Pancreas (tissue), 10 donors: ENCODE measurements around the gene CD244. TPM values are rescaled to one million over a fixed set of nuclear protein-coding genes. Genes with fewer than 3 reads are reported as not detected.

Source experiments
- ATAC-seq, 4 donors: fragments of 200-7000 bp; cut with Tn5 transposase; one replicate each; pipeline versions ENCODE4 v1.8.0 to v1.9.1; 2020; ENCODE audit warnings: mild to moderate bottlenecking in 4 of 4, moderate library complexity in 4 of 4
- DNase-seq, 6 donors: peaks; one replicate each; pipeline ENCODE4 v3.0.0-alpha.2; 2020
- FAIRE-seq: peaks from 2 replicates; lab custom pipeline; 2012; peaks lifted over from hg19 to GRCh38; lab: Jason Lieb, UNC
- H3K27ac ChIP-seq, 4 donors: fragments of 200-600 bp; sonication (generic); 1 replicate in 3 of 4; 2 replicates in 1 of 4; pipeline versions ENCODE4 v1.5.0 to v1.8.0; 2020
- H3K27me3 ChIP-seq, 4 donors: fragments of 200-600 bp; one replicate each; pipeline ENCODE4 v1.8.0; 2021
- H3K36me3 ChIP-seq, 3 donors: fragments of 200-600 bp; sonication (generic) in 1 of 3; one replicate each; pipeline versions ENCODE4 v1.5.0 to v1.8.0; 2020 to 2021
- H3K4me1 ChIP-seq, 3 donors: fragments of 200-600 bp; one replicate each; pipeline ENCODE4 v1.8.0; 2021
- H3K4me3 ChIP-seq, 4 donors: fragments of 200-600 bp; sonication (generic) in 2 of 4; one replicate each; pipeline versions ENCODE4 v1.5.0 to v1.8.0; 2020 to 2021
- H3K9me3 ChIP-seq, 4 donors: fragments of 200-600 bp; one replicate each; pipeline ENCODE4 v1.8.0; 2021
- CTCF ChIP-seq, 4 donors: fragments of 200-600 bp; sonication (generic) in 3 of 4; IDR thresholded peaks; one replicate each; pipeline versions ENCODE4 v1.5.0 to v1.8.0; 2021; ENCODE audit warnings: antibody characterized with exemption in 4 of 4
- WGBS, 2 donors: extraction: QIAGEN DNeasy Blood & Tissue Kit; methylation state at CpG; one replicate each; pipeline ENCODE4 v1.1.7; 2013; 5-methylcytosine and 5-hydroxymethylcytosine counted together
- intact Hi-C, 3 donors: fragments of 100-400 bp; cut with DNase I; formaldehyde crosslinking; loops; one replicate each; pipeline versions ENCODE4 v1.11.1 to v1.14.2; 2022
- polyA plus RNA-seq, 2 donors: library from polyadenylated mRNA; stranded (reverse); fragments of 200-250 nt; gene quantifications; one replicate each; pipeline ENCODE4 v1.2.3, GENCODE V29; 2013
- total RNA-seq, 6 donors: library from RNA; stranded (reverse); fragmentation: NEBNext Ultra II Directional in 4 of 6; extraction: Animal tissue kit (Norgen Biotek cat#: 25700) in 4 of 6; gene quantifications; one replicate each; pipeline versions ENCODE4 v1.2.1 to v1.2.4, GENCODE V29; 2021 to 2023
- donor health status: healthy with polysubstance abuse.
- donor health status: DM: no; HTN: no; CAD: no; lungs with moderate emphysema.
- donor health status: DM: no; HTN: no; CAD: no.
- donor health status: control.
- donor health status: control.
- donor health status: Bipolar disorder and iron deficiency.
- donor health status: DM: yes; HTN: yes; CAD: no.
- donor health status: DM: no; HTN: no; CAD: no.
- donor health status: DM: no; HTN: no; CAD: no.
- donor health status: DM: yes; HTN: yes; CAD: no.

CD244 gene
- total and polyA plus RNA-seq, 8 donors: 0.06 to 0.79 (median 0.14) TPM; not detected in 2

GRCh38 chr1:160807247-160807646, 55.4 kb downstream of the CD244 start:
- TF ChIP-seq CTCF (IDR thresholded peaks at IDR 0.05): no peak
- DNase-seq (no peak), FAIRE-seq (no peak), ATAC-seq (no peak)
- intact Hi-C loops: no loop called here
- WGBS, 2 donors: 69 to 73% methylated on average over 3 of the region's 3 CpGs
- no peak overlapping the region for H3K4me3 ChIP-seq
- no peaks in the 10 kb centered on the region for H3K27me3 ChIP-seq
- no peaks in the 10 kb centered on the region for H3K9me3 ChIP-seq
- no peaks in the 10 kb centered on the region for H3K4me1 ChIP-seq
- H3K36me3 ChIP-seq: no peaks in the 10 kb centered on the region
- H3K27ac ChIP-seq: no peak overlapping the region

- no peak for ATAC-seq
- no peak overlapping the region for H3K27ac ChIP-seq
- no peaks in the 10 kb centered on the region for H3K36me3 ChIP-seq
- no peak for DNase-seq
- intact Hi-C loops: no loop called here
- no peak for TF ChIP-seq CTCF (IDR thresholded peaks at IDR 0.05)
- no peak overlapping the region for H3K4me3 ChIP-seq
- no peaks in the 10 kb centered on the region for H3K4me1 ChIP-seq
- no peaks in the 10 kb centered on the region for H3K9me3 ChIP-seq
- H3K27me3 ChIP-seq: no peaks in the 10 kb centered on the region
- no peak for FAIRE-seq
Measured at GRCh38 chr1:160806784-160807183, 55.9 kb downstream of the CD244 start.

GRCh38 chr1:160806109-160806665, 56.5 kb downstream of the CD244 start:
- no peak for ATAC-seq
- Histone ChIP-seq H3K9me3 (no peaks in the 10 kb centered on the region), H3K4me1 (no peaks in the 10 kb centered on the region), H3K27ac (no peak overlapping the region), H3K36me3 (no peaks in the 10 kb centered on the region), H3K27me3 (no peaks in the 10 kb centered on the region), H3K4me3 (no peak overlapping the region)
- WGBS, 2 donors: 52 to 71% methylated on average over 1 of the region's 1 CpG
- intact Hi-C loops: no loop called here
- no peak for FAIRE-seq
- no peak for DNase-seq
- no peak for TF ChIP-seq CTCF (IDR thresholded peaks at IDR 0.05)

GRCh38 chr1:160801836-160802580, 60.7 kb downstream of the CD244 start:
- no peak for ATAC-seq
- WGBS, 2 donors: 91 to 93% methylated on average over 41 to 43 of the region's 43 CpGs

More at GRCh38 chr1:160801836-160802580, 60.7 kb downstream of the CD244 start:
- no peaks in the 10 kb centered on the region for H3K9me3 ChIP-seq
- intact Hi-C loops: no loop called here
- DNase-seq (peak in 1 of 6 donors; percentile 48), FAIRE-seq (no peak)
- H3K27me3 ChIP-seq: no peaks in the 10 kb centered on the region
- H3K4me1 ChIP-seq: no peaks in the 10 kb centered on the region
- H3K4me3 ChIP-seq: no peak overlapping the region
- no peak for TF ChIP-seq CTCF (IDR thresholded peaks at IDR 0.05)
- H3K36me3 ChIP-seq: no peaks in the 10 kb centered on the region
- no peak overlapping the region for H3K27ac ChIP-seq
